AG09319 (cell line): Measurements from ENCODE around the gene LILRB2.
"Not testable (repeated sequence)": the region's sequence is repeated elsewhere in the genome, so short reads cannot be mapped to it uniquely, and the experiment has no call there.

Experiments
- DNase-seq: peaks from one replicate; pipeline ENCODE4 v3.0.0-alpha.2; 2010; ENCODE audit warnings: low read depth; ENCODE audit errors: extremely low read depth
- CTCF ChIP-seq: IDR thresholded peaks from 2 replicates; pipeline ENCODE4 v1.5.1; 2011; ENCODE audit warnings: low read depth, mild to moderate bottlenecking, inconsistent platforms, low read length, moderate library complexity

The LILRB2 gene

GRCh38 chr19:54230031-54230430 lies 50.9 kb downstream of the LILRB2 start:
- TF ChIP-seq CTCF: no peak
- DNase-seq: no peak

GRCh38 chr19:54229146-54229545 lies 51.8 kb downstream of the LILRB2 start:
- no peak for TF ChIP-seq CTCF
- no peak for DNase-seq

- not testable (repeated sequence) for DNase-seq
Observed at GRCh38 chr19:54224619-54225018, 56.3 kb downstream of the LILRB2 start.

- not testable (repeated sequence) for DNase-seq
Observed at GRCh38 chr19:54223937-54224281, 57.0 kb downstream of the LILRB2 start.
